ENCODE results near the gene EIF3C. TPM values are rescaled to one million over a fixed set of nuclear protein-coding genes. Genes with fewer than 3 reads are reported as not detected.

EIF3C gene, protein sequence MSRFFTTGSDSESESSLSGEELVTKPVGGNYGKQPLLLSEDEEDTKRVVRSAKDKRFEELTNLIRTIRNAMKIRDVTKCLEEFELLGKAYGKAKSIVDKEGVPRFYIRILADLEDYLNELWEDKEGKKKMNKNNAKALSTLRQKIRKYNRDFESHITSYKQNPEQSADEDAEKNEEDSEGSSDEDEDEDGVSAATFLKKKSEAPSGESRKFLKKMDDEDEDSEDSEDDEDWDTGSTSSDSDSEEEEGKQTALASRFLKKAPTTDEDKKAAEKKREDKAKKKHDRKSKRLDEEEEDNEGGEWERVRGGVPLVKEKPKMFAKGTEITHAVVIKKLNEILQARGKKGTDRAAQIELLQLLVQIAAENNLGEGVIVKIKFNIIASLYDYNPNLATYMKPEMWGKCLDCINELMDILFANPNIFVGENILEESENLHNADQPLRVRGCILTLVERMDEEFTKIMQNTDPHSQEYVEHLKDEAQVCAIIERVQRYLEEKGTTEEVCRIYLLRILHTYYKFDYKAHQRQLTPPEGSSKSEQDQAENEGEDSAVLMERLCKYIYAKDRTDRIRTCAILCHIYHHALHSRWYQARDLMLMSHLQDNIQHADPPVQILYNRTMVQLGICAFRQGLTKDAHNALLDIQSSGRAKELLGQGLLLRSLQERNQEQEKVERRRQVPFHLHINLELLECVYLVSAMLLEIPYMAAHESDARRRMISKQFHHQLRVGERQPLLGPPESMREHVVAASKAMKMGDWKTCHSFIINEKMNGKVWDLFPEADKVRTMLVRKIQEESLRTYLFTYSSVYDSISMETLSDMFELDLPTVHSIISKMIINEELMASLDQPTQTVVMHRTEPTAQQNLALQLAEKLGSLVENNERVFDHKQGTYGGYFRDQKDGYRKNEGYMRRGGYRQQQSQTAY
- total RNA-seq, result 218 and 530 TPM in 2 replicates

DNA sequence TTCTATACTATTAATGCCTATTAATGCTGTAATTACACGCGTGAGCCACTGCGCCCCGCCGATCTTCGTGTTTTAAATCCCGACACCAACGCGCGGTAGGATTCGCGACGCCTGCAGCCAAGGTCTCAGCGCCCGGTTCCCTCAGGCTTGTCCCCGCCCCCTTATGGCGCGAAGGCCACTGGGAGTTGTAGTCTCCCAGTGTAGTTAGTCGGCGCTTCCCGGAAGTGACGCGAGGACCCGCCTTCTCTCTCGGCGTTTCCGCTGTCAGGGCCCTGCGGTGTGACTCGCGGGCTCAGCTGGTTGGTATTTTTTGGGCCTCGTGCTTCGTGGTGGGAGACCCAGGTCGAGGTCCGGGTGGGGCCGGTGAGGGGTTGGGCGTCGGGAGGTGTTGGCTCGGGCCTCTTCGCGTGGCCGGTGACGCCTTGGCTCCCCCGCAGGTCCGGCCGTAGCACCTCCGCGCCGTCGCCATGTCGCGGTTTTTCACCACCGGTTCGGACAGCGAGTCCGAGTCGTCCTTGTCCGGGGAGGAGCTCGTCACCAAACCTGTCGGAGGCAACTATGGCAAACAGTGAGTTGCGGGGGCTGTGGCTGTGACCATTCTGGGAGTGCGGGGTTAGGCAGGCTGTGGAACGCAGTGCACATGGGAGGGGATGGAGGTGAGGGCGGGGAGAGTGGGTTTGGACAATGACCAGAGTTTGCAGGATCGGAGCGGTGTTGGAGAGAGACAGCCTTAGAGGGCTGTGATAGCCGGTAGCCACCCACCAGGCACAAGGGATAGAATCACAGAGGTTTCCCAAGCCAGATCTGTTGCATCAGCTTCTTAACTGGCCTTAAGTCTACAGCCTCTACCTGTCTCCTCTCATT is at the start of gene EIF3C:
TSS of gene EIF3C (plus strand) at position 245 of the 864 bp plus-strand sequence. CDS start at position 468, 223 bp downstream.

DNA sequence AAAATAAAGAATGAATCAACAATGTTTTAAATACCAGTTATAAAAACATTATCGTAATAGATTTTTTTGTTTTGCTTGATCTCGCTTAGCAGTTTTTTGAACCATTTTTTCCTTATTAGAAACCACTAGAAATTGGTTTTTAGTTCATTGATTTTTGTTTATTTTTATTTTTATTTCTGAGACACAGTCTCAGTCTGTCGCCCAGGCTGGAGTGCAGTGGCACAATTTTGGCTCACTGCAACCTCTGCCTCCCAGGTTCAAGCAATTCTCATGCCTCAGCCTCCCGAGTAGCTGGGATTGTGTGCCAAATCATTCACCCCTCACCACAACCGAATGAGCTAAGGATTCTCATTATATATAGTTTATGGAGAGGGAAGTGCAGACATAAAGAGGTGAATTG is 40.2 kb downstream of the EIF3C start, which contains the start of gene NPIPB9:
TSS of gene NPIPB9 (plus strand) at position 301 of the 400 bp plus-strand sequence.

Other genes starting within 250 kb of the EIF3C start
- not detected in 2 replicates for gene NPIPB7, start 239.1 kb upstream of the EIF3C start, total RNA-seq
- 14.8 and 15.4 TPM in 2 replicates for gene CLN3, start 219.4 kb upstream of the EIF3C start, total RNA-seq
- gene APOBR, start 216.8 kb upstream of the EIF3C start, total RNA-seq, result not detected in 2 replicates
- gene IL27, start 204.6 kb upstream of the EIF3C start, total RNA-seq, result not detected in 2 replicates
- 22.1 and 37.0 TPM in 2 replicates for gene NUPR1, start 172.5 kb upstream of the EIF3C start, total RNA-seq
- gene SGF29, start 157.5 kb upstream of the EIF3C start, total RNA-seq, result 6.1 and 6.2 TPM in 2 replicates
- gene SULT1A2, start 114.4 kb upstream of the EIF3C start, total RNA-seq, result not detected in 2 replicates
- gene SULT1A1, start 101.4 kb upstream of the EIF3C start, total RNA-seq, result 2.5 and 7.5 TPM in 2 replicates
- gene NPIPB8, start 73.4 kb upstream of the EIF3C start, total RNA-seq, result 0.87 TPM in 1 of 2 replicates, not detected in the other
- 0.26 and 1.2 TPM in 2 replicates for gene NPIPB9, start 40.3 kb downstream of the EIF3C start, total RNA-seq
- gene ATXN2L, start 111.5 kb downstream of the EIF3C start, total RNA-seq, result 26.0 and 40.7 TPM in 2 replicates
- 81.1 and 100 TPM in 2 replicates for gene TUFM, start 134.9 kb downstream of the EIF3C start, total RNA-seq
- gene SH2B1, start 152.4 kb downstream of the EIF3C start, total RNA-seq, result 11.2 and 11.6 TPM in 2 replicates
- gene ATP2A1, start 167.0 kb downstream of the EIF3C start, total RNA-seq, result under 0.01 and 0.12 TPM in 2 replicates
- 37.1 and 43.3 TPM in 2 replicates for gene RABEP2, start 213.8 kb downstream of the EIF3C start, total RNA-seq
- gene CD19, start 220.5 kb downstream of the EIF3C start, total RNA-seq, result not detected in 2 replicates
- gene NFATC2IP, start 239.5 kb downstream of the EIF3C start, total RNA-seq, result 12.8 and 14.1 TPM in 2 replicates